GM19372 (cell line): Measurements from ENCODE around the gene RET.

Experiments used
- ATAC-seq: cut with Tn5 transposase; IDR thresholded peaks from one replicate; pipeline ENCODE4 v1.9.1; 2021; ENCODE audit warnings: mild to moderate bottlenecking, low read depth, moderate library complexity; ENCODE audit not compliant: unreplicated experiment

The RET gene

GRCh38 chr10:43105102-43105955, 28.5 kb downstream of the RET start:
- peak; percentile 86 for ATAC-seq

GRCh38 chr10:43105956-43106229, 29.0 kb downstream of the RET start:
- ATAC-seq: no peak

- no peak for ATAC-seq
These were observed 29.6 kb downstream of the RET start for GRCh38 chr10:43106256-43107091.

- ATAC-seq: no peak
These were observed 32.1 kb downstream of the RET start for GRCh38 chr10:43108951-43109350.

GRCh38 chr10:43109671-43110249, 32.9 kb downstream of the RET start:
- no peak for ATAC-seq

GRCh38 chr10:43110338-43111071, 33.6 kb downstream of the RET start:
- ATAC-seq: peak; percentile 48

- ATAC-seq: no peak
These were observed 34.2 kb downstream of the RET start for GRCh38 chr10:43111101-43111500.

GRCh38 chr10:43111921-43112607, 35.2 kb downstream of the RET start:
- no peak for ATAC-seq

GRCh38 chr10:43112608-43112961, 35.7 kb downstream of the RET start:
- ATAC-seq: no peak

GRCh38 chr10:43113201-43114087, 36.6 kb downstream of the RET start:
- no peak for ATAC-seq

GRCh38 chr10:43114088-43114742, 37.3 kb downstream of the RET start:
- ATAC-seq: no peak

- no peak for ATAC-seq
These were observed 38.1 kb downstream of the RET start for GRCh38 chr10:43114743-43115611.

- no peak for ATAC-seq
These were observed 39.2 kb downstream of the RET start for GRCh38 chr10:43115881-43116595.

- no peak for ATAC-seq
These were observed 39.7 kb downstream of the RET start for GRCh38 chr10:43116596-43116995.

- no peak for ATAC-seq
These were observed 40.3 kb downstream of the RET start for GRCh38 chr10:43117031-43117776.

GRCh38 chr10:43117777-43118583, 41.1 kb downstream of the RET start:
- ATAC-seq: no peak
